Left forelimb (tissue), 1 donor: ENCODE results near the gene OR5B3.
"Not testable (repeated sequence)": the region's sequence is repeated elsewhere in the genome, so short reads cannot be mapped to it uniquely, and the experiment has no call there.

Experiments
- DNase-seq: peaks from one replicate; pipeline ENCODE4 v3.0.0-alpha.2; 2018; ENCODE audit warnings: low spot score

The OR5B3 gene

GRCh38 chr11:58406774-58407173 is at the start of gene OR5B3:
TSS of gene OR5B3 (minus strand) at chr11:58406874. CDS start at chr11:58403409, 3,465 bp downstream.
- DNase-seq, result no peak

DNA sequence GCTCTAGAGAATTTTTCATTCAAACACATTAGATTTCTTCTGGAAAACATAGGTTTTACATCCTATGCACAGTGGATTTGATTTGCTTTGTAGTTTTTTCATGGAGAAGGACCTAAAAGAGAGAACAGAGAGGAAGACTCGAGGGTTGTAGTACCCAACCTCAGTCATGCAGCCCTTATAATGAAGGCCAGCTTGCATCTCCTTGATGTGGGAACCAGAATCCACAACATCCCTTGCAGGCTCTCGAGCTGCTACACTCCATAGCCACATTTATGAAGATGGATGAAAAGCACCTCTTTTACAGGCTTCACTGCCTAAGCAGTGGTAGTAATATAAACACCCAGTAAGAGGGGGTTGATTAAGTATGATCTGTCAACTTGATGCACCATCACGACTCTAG is 44.9 kb upstream of the OR5B3 start:
- no peak for DNase-seq

DNA sequence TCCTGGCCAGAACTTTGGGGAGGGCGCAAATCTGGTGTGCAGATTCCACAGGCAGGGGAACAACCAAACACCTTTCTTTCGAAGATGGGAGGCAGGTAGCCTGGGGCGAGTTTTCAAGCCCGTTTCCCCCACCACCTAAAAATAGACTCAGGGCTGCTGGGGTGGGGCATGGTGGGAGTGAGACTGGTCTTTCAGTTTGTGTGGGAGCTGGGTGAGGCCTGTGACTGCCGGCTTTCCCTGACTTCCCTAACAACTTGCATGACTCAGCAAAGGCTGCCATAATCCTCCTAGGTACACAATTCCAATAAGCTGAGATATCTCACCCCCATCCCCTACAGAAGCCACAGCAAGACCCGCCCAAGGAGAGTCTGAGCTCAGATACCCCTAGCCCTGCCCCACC is 39.6 kb upstream of the OR5B3 start:
- no peak for DNase-seq

DNA sequence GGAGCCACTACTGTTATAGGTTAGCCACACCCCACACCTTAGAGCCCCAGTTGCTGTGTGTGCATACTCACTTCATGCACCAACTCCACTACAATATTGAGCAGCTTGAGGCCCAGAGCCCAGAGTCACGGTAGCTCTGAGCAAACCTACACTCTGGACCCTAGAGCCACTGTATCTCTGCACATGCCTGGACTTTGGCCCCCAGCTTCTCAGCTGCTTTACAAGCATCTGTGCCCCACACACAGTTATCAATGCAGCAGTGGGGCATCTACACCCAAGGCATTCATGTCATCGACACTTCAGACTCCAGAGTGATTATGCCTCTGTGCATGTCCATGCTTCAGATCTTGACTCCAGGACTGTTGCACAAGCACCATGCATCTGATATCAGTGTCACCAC is 37.6 kb upstream of the OR5B3 start:
- no peak for DNase-seq

DNA sequence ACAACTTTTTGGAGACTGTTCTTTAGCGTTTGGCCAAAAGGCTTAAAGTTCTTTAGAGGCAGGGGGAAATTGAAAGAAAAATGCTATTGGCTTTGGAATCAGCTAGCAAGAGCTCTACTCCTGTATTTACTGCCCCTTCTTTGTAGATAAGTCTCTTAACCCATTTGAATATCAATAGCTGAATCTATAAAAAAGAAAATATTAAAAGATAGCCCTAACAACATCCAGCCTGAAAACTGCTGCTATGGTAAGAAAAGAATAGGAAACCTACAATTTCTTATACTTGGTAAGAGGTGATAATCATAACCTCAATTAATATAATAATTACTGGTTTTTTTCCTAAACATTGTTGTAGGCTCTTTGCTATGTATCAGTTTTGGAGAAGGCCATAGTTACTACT is 35.5 kb upstream of the OR5B3 start, which contains the start of gene OR5B12:
OR5B12 (minus strand) TSS at position 101 of the 400 bp plus-strand sequence. CDS start 2,085 bp downstream, outside the sequence.
- no peak for DNase-seq

DNA sequence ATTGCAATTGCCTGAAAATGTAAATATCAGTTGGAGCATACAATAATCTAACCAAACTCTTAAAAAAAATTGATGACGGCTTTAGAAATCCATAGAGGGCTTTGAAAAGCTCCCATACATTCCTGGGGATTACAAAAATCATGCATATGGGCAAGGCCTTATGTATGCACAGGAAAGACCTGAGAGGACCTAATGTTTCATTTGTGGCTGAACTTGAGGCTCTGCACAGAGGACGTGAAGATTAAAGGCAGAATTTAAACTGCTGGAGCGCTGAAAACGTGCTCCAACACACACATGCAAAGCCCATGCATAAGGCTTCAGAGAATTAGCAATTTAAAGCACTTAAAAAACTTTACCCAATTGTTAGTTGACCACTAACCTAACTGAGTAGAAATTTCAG is 31.8 kb upstream of the OR5B3 start:
- DNase-seq, result no peak

DNA sequence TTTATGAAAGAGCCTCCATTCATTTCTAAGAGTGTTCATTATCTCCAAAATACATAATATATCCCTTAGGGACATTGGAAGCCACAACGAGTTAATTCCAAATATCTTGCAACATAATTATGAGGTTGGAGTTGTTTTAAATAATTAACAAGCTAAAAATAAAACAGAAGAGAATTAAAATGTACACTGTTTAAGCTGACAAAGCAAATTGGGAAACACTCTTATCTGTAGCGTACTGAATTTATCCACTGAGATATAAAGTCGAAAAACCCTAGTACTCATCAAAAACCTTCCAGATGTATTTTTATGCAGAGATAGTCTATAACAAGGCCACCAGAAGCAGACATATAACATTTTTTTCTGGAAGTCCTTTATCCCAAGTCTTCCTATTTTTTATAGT is 27.5 kb upstream of the OR5B3 start:
- no peak for DNase-seq

DNA sequence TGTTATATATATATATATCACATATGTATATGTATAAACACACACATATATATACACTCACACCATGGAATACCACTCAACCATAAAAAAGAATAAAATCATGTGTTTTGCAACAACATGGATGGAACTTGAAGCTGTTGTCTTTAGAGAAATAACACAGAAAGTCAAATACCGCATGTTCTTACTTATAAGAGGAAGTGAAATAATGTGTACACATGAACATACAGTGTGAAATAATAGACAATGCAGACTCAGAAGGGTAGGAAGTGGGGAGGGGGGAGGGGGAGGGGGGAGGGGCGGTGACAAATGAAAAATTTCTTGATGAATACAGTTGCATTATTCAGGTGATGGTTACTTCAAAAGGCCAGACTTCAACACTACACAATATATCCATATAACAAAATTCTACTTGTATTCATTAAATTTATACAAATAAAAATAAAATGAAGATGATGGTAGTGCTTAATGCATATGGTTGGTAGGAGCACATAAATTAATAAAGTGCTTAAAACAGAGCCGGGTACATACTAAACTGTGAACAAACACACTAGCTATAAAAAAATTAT is 27.0 kb upstream of the OR5B3 start:
- no peak for DNase-seq

DNA sequence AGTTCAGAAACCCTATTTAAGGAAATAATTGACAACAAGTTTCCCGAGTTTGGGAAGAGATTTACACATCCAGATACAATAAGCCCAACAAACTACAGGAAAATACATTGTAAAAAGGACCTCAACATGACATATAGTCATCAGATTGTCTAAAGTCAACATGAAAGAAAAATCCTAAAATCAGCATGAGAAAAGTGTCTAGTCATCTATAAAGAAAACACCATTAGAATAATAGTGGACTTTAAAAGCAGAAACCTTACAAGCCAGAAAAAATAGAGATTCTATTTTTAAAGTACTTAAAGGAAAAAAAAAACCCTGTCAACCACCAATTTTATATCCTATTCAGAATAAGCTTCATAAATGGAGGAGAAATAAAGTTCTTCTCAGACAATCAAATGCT is 22.6 kb upstream of the OR5B3 start:
- no peak for DNase-seq

GRCh38 chr11:58428021-58428420 is 21.3 kb upstream of the OR5B3 start, which contains the start of gene OR5B2:
TSS of gene OR5B2 (minus strand) at chr11:58428121. CDS start at chr11:58423261, 4,860 bp downstream.
- DNase-seq, result no peak

- not testable (repeated sequence) for DNase-seq
These were observed 7.1 kb downstream of the OR5B3 start for GRCh38 chr11:58399622-58400021.

- no peak for DNase-seq
These were observed 11.1 kb downstream of the OR5B3 start for GRCh38 chr11:58395581-58395980.

GRCh38 chr11:58394195-58394594 is 12.5 kb downstream of the OR5B3 start:
- no peak for DNase-seq

DNA sequence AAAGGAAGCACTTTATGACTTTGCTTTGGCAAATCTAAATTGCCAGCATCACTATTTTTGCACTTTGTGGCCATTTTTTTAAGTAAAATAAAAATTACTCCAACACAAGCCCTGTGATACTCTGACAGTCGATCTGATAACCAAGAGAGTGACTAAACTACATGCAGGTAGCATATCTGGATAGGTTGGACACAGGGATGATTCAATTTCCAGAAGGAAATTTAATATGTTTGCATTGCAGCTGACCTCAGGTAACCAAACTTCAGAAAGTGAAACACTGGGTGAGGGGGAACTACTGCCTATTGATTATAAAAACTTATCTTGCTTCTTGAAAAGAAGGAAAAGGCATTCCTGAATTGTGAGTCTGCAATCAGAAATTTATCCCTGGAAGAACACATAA is 13.9 kb downstream of the OR5B3 start:
- no peak for DNase-seq

DNA sequence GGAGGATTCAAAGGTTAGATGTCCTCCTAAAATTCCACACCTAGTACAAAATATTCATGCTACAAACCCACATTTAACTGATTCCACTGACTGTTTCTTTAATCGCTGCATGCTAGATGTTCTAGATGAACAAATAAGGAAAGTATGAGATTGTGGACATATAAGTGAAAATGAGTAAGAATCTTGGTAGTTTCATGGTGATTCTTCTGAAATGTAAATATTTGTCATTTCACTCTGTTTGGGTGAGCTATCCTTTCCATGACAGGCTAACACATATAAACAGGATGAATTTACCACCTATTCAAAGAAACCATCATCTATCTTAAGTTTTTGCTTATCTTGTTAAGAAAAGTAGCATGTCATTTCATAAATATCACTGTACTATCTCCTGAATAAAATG is 14.8 kb downstream of the OR5B3 start:
- DNase-seq, result no peak

GRCh38 chr11:58390551-58391063 is 16.1 kb downstream of the OR5B3 start:
- DNase-seq, result no peak

GRCh38 chr11:58358969-58359368 is 47.7 kb downstream of the OR5B3 start, which contains the start of gene OR5B17:
TSS of gene OR5B17 (minus strand) at chr11:58359069. CDS start at chr11:58359069, 0 bp downstream.
- DNase-seq, result no peak

GRCh38 chr11:58354727-58355126 is 51.9 kb downstream of the OR5B3 start:
- DNase-seq, result no peak
